Fibroblast of villous mesenchyme (primary cell): ENCODE results near the gene ADCY4. TPM values are rescaled to one million over a fixed set of nuclear protein-coding genes. Genes with fewer than 3 reads are reported as not detected.
A peak's percentile ranks its signal among the peaks of the same experiment; 100 is the strongest.

Experiments
- DNase-seq: peaks from one replicate; pipeline ENCODE4 v3.0.0-alpha.2; 2010; ENCODE audit warnings: low read depth
- H3K4me3 ChIP-seq: 2 replicates; pipeline ENCODE4 v1.5.1; 2011; ENCODE audit warnings: low read depth, mild to moderate bottlenecking, low read length
- CTCF ChIP-seq: IDR thresholded peaks from 2 replicates; pipeline ENCODE4 v1.5.1; 2012; ENCODE audit warnings: low read depth, mild to moderate bottlenecking, low read length; ENCODE audit not compliant: insufficient read depth
- total RNA-seq: library from RNA; depleted of rRNA; stranded (reverse); fragments of >200 nt; gene quantifications from 2 replicates; pipeline ENCODE4 v1.2.3, GENCODE V29; 2012

Gene ADCY4
- total RNA-seq, 1 donor, result 18.1 TPM

GRCh38 chr14:24369907-24370687, 35.2 kb upstream of the ADCY4 start:
- DNase-seq, result no peak
- no peak for TF ChIP-seq CTCF
- H3K4me3 ChIP-seq, result no peak overlapping the region

GRCh38 chr14:24369463-24369862, 34.6 kb upstream of the ADCY4 start:
- no peak for TF ChIP-seq CTCF
- no peak for DNase-seq
- peak overlapping the region; percentile 96 for H3K4me3 ChIP-seq

GRCh38 chr14:24368562-24369252, 33.8 kb upstream of the ADCY4 start:
- peak overlapping the region; percentile 96 for H3K4me3 ChIP-seq
- TF ChIP-seq CTCF, result no peak
- DNase-seq, result peak; percentile 72

GRCh38 chr14:24368212-24368561, 33.3 kb upstream of the ADCY4 start:
- DNase-seq, result no peak
- no peak for TF ChIP-seq CTCF
- H3K4me3 ChIP-seq, result peak overlapping the region; percentile 96

GRCh38 chr14:24367514-24368211, 32.8 kb upstream of the ADCY4 start, which contains the start of gene NFATC4:
NFATC4 (plus strand) TSS chr14:24368184; CDS start chr14:24368341, 157 bp downstream.
- DNase-seq, result peak; percentile 97
- H3K4me3 ChIP-seq, result peak within 1 kb of the TSS; percentile 96
- no peak for TF ChIP-seq CTCF

- TF ChIP-seq CTCF, result no peak
- H3K4me3 ChIP-seq, result peak overlapping the region; percentile 96
- peak; percentile 96 for DNase-seq
Observed at GRCh38 chr14:24366721-24367513, 32.0 kb upstream of the ADCY4 start.
